NCI-H2107 (cell line): Measurements from ENCODE around the gene EPHA2.
"Not testable (repeated sequence)": the region's sequence is repeated elsewhere in the genome, so short reads cannot be mapped to it uniquely, and the experiment has no call there.

Experiments
- DNase-seq: peaks from one replicate; lab custom pipeline; 2025; lab: John Stamatoyannopoulos, UW

The EPHA2 gene

DNA sequence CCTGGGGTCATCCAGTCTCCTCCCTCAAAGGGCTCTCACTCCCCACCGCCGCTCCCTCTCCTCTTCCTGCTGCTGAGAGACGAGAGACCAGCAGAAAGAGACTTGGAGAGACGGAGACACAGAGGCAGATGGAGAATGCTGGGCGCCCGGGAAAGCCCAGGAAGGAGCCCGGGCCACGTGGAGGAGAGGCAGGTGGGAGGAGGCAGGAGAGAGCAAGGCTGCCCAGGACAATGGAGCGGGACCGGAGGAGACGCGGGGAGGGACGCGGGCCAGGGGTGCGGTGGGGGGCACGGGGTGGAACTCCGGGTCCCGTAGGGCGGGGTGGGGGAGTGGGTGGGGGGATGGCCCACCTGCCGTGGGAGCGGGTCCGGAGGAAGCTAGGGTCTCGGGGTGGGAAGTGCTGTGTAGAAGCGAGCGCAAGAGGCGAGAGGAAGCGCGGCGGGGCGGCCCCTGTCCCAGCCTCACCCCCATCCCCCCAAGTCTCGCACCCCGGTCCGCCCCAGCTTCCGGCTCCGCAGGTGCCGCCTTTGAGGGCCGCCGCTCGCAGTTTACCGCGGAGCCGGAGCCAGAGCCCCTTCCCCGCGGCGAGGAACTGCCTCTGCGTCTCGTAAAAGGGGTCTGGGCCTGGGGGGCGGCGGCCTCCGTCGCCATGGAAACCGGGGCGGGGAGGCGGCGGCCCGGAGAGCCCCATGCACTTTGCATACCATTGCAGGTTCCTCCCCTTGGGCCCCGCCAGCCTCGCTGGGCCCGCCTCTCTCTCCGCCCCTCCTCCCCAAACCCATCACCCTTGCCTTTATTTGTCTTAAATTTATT is 11.7 kb upstream of the EPHA2 start:
- DNase-seq: no peak

DNA sequence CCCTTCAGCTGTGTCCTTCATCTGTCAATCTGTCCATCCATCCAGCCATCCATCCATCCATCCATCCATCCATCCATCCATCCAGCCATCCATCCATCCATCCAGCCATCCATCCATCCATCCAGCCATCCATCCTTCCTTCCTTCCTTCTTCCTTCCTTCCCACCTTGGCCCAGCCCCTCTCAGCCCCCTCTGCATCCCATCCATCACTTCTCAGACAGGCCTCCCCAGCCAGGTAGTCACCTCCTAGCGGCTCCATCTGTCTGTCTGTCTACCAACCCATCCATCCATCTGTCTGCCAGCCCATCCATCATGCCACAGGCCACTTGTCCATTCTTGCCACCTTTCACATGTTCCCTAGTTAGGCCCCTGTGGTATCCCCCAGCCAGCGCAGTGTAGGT is 10.2 kb upstream of the EPHA2 start:
- DNase-seq: no peak

DNA sequence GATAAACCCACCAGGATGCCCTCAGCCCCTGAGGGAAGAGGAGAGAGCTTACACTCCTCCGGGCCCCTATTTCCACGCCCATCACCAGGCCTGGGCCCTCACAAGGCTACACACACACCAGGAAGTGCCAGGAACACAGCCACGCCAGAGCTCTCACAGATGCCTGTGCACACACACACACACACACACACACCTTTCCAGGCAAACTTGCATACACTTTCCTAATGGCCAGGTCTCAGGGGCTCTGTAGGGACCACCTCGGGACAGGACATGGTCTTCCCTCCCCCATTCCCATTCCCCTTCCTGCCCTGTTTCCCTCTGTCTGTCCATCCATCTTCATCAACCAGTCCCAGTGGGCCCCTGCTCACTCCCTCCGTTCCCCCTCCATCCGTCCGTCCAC is 9.7 kb upstream of the EPHA2 start:
- DNase-seq: no peak

DNA sequence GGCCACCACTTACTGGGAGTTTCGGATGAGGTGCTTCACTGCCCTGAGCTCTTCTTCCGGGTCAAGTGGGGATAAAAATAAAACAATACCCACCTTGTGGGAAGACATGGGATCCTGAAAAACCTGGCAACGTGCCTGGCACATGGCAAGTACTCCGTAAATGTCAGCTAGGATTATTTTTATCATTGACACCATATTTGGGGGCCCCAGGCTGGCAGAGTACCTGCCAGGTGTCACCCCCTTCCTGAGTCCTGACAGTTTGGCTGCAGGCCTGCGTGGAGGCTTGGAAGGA is 9.2 kb upstream of the EPHA2 start:
- no peak for DNase-seq

DNA sequence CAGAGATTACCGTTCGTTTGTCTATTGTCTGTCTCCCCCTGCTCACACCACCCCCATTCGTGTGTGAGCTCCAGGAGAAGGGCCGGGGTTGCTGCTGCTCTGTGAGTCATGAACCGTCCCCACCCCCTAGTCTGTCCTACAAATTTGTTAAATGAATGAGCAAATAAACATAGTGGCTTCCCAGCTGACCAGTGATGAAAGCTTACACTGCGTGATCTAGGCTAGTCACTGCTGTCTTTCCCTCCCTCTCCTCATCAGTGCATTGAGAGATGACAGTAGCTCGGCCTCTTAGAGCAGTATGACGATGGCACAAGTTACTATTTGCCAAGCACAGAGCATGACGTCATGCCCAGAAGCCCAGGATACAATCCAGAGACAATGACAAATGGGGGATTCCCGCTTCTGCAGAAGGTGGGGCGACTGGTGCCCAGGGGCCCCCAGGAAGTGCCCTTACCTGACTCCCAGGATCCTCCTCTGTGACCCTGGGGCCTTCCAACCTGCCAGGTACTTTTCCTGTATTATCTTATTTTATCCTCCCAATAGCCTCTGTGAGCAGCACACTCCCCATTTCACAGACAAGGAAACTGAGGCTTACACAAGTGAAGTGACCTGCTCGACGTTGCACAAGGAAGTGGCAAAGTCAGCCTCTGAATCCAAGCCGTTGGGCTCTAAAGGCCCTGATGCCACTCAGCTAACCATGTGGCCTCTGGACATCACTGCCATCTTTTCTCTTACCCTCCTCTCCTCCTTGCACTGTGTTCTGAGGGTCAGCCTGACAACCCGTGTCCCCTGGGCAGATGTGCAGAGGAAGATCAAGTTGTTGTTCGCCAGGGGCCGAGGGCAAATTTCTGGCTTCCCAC is 8.6 kb upstream of the EPHA2 start:
- DNase-seq: no peak

DNA sequence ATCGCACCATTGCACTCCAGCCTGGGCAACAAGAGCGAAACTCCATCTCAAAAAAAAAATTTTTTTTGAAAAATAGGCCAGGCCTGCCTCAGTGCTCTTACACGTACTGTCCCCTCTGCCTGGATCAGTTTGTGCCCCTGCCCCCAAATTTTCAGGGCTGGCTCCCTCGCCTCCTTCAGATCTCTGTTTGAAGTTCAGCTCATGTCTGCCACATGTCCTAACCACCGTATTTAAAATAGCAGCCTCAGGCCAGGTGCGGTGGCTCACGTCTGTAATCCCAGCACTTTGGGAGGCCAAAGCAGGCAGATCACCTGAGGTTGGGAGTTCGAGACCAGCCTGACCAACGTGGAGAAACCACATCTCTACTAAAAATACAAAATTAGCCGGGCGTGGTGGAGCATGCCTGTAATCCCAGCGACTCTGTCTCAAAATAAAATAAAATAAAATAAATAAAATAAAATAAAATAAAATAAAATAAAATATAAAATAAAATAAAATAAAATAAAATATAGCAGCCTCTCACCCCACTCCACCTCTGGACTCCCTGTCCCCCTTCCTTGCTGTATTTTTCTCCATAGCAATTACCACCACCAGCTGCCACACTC is 7.8 kb upstream of the EPHA2 start:
- DNase-seq: not testable (repeated sequence)

DNA sequence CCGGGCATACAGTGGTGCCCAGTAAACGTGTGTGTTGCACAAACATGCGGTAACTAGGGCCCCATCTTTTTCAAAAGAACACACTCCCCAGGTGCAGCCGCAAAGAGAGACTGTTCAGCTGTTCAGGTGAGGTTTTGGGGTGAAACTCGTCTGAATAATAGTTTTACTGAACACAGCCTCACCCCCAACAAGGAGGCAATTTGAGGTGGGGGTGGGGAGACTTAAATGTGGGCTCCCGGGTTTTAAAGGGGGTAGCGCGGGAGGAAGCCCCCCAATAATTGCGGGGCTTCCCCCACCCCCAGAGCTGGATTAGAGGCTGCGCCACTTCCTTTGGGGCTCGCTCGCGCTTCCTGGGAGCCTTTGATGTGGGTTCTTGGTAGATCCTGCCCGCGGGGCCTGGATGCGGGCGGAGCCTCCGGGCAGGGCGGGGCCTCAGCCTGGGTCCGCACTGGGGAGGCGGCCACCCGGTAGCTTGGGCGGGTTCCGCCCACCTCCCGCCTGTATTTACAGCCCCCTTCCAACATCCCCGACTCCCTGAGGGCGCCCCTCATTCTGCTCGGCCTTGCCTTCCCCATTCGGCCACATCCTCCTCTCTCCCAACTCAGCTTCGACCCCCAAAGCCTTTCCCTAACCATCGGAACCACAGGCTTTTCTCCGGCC is 6.4 kb upstream of the EPHA2 start:
- no peak for DNase-seq

DNA sequence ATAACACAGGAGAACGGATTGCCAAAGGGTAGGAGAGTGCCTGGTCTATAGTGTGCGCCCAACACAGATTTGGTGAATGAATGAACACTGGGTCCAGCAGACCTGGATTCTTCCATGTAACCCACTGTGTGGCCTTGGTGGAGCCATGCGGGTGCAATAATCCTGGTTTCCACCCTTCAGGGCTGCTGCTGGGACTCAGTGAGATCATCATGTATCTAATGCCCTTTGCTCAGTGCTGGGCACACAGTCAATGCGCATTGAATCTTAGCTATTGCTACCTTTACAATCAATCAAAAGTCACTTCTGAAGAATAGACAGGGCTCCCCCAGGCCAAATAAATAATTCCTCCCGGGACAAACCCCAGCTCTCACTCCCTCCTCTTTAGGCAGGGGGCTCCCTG is 5.8 kb upstream of the EPHA2 start:
- DNase-seq: no peak

DNA sequence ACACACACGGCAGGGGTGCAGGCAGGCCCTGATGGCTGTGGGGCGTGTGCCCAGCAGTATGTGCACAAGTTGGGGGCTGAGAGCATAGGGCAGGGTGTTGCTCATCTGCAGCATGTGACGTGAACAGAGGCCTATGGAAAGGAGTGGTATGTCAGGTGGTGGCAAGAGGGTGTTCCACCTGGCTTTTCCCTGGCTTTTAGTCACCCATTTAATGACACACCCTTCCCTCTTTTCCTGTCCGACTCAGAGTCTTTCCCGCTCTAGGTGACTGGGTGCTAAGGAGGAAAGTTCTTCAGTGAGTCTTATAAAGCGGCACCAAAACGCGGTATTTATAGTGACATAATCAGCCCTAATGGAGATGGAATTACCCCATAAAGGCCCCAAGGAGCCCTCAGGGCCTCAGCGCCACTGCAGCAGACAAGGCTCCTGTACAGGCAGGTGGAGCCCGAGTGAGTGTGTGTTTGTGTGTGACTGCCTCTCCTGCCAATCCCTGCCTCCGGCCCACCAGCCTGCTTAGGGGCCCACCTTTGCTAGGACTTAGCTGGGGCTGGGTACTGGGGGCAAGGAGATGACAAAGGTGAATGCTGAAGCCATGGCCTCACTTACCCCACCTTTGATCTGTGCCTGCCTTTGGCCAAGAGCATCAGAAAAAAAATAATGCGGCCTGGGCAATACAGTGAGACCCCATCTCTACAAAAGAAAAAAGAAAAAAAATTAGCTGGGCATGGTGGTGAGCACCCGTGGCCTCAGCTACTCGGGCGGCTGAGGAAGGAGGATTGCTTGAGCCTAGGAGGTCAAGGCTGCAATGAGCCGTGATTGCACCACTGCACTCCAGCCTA is 3.3 kb upstream of the EPHA2 start:
- no peak for DNase-seq

DNA sequence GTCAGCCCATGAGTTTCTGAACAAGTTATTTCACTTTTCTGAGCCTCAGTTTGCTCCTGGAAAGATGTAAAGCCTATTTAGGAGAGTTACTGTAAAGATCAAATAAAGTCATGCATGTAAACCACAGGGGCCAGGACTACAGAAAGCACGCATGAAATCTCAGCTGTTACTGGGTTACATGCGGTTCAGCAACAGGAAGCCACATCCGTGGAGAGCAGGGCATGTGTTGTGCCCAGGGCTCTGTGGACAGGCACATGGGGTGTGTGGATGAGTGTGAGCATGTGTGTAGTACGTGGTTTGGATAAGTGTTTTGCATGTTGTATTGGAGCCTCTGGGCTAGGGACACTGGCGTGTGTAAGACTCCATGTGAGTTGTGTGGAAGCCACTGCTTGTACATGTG is 2.2 kb upstream of the EPHA2 start:
- no peak for DNase-seq

DNA sequence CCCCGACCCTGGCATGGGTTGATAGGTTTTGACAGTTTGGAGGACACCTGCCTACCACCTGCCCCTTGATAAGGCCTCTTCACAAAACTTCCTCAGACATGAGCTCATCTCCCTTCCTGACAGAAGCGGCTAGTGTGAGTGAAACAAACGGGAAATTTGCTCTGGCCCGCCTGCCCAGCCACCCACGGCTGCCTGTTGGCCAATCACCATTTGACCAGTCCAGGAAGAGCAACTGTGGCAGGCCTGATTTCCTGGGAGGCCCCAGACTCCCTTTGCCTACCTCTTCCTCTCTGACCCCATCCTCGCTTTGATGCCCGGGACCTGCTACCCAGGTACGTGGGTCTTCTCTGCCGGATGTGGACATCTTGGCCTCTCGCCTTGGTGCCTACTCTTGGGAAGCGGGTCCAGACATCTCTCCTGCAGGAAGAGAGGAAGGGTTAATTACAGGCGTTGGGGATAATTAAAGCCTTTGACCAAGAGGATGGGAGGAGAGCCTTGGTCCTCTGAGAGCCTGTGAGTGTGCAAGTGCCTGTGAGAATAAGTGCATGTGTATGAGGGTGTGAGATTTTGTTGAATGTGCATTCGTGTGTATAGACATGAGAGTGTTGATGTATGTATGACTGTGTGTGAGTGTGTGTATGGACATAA is 1.1 kb upstream of the EPHA2 start:
- DNase-seq: no peak

DNA sequence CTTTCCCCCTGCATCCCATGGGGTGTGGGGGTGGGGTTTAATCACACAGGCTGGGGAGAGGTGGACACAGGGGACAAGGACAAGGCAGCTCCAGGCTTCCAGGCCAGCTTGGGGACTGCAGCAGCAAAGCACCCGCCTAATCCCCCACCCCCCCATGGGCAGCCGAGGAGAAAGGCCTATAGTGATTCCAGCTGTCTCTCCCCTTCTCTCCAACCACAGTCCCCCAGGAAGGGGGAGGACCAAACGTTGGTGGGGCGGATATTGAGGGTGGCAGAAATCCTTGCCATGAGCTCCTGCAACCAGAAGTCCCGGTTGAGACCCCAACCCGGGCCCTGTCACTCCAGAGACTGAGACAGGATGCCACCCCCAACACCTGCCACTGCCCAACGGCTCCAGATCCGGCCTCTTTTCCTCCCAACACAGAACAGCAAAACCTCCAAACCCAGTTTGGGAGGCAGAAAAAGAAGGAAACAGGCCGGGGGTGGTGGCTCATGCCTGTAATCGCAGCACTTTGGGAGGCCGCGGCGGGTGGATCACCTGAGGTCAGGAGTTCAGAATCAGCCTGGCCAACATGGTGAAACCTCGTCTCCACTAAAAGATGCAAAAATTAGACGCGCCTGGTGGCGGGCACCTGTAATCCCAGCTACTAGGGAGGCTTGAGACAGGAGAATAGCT is 1.7 kb downstream of the EPHA2 start:
- DNase-seq: no peak

DNA sequence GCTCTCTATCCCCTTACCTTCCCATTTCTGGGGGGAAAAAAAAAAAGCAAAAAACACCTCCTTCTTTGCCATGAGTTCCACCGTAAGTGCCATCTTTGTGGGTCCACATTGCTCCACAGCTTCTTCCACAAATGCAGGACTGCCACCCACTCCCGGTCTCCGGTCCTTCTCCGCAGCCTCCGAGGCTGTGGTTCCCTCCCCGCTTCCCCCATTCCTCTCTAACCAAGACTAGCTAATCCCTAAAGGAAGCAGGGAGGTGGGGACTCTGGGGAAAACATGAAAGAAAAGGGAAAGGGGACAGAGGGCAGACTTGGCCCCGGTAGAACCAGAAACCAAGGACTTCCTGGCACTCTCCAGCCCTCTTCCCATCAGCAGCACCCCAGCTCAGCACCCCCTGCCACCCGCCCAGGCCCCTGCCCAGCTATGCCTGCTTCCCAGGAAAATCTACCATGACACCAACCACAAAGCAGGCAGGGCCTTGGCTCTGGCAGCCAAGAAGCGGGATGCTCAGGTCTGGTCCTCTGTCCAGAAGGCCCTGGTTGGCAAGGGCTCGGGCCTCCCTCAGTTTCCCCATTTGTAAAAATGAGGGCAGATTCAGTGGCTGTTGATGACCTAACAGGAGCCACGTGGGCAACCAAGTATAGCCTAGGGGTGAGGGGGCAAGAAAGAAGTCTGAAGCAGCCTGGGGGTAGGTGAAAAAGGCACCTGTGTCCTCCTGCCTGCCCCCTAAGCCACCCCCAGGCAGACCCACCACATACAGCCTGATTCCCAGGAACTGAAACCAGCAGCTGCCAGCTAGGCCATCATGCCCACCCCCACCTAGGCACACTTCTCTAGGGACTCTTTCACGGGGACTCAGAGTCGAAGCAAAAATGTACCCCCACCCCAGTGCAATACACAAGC is 2.5 kb downstream of the EPHA2 start:
- no peak for DNase-seq

DNA sequence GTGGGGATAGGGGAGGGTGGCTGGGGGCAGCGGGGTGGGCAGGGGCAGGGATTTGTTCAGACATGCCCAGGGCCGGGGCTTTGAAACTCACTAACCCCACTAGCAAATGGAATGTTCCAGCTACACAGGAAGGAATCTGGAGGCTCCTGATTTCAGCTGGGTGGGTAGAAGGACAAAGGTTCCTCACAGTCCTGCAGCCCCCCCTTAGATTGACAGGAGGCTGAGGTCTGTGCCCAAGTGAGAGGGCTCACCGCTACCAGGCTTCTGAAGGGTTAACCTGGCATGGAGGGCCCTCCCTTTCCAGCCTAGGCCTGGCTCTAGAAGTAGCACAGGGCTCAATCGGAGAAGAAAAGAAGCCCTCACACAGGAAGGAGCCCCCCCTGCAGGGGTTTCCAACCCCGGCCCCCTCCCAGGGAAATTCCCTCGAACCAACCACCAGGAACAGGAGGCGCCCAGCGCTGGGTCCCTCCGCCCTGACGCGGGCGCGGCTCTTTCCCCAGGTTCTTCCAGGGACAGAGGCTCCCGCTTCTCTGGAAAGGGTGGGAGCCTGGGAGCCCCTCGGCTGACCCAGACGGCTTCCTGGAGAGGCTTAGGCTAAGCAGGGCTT is 3.3 kb downstream of the EPHA2 start:
- no peak for DNase-seq

DNA sequence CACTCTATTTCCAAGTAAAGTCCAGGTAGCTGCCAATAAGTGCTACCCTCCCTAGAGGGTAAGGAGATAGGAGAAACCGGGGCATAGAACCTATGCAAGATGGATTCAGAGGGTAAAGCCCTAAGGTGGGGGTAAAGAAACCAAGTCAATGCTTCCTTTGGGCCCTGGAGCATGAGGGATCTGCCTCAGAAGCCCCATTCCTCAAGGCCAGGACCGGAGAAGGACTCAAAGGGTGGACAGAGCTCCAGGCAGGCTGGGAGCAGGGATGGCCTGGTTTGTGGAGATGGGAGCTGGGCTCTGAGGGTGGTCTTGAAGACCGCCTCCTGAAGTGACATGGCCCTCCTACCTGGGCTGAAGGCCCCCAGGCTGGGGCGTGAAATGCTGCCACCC is 3.9 kb downstream of the EPHA2 start:
- no peak for DNase-seq

DNA sequence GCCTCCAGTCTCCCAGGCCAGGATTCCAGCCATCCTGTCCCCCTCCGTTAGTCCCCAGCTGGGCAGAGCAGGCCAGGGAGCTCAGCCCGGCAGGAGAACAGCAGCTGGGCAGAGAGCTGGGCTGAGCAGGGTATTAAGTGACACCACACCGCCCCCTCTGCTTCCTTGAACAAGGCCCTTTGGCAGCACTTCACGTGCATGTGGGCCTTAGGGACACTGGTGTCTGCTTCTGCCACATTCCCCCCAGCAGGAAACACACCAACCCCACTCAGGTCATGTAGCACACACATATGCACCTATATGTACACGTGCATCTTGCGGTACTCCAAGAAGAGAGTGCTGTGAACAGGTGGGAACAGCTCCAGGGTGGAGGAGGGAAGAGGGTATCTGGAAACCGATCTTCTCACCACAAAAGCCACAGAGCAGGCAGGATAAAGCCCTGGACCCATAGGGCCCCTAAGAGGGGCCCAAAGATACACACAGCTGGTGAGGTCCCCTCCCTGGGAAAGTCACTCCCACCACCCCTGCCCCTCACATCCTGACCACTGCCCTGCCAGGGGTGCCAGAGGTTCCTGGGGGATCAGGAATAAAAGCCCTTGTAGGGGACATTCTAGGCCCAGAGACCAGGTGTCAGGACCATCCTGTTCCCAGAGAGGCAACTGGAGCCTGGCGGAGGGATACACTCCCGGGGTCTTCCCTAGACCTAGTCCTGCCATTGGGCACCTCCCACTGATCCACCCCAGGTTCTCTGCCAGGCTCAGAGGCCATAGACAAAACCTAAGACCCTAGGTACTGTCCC is 4.5 kb downstream of the EPHA2 start:
- no peak for DNase-seq

DNA sequence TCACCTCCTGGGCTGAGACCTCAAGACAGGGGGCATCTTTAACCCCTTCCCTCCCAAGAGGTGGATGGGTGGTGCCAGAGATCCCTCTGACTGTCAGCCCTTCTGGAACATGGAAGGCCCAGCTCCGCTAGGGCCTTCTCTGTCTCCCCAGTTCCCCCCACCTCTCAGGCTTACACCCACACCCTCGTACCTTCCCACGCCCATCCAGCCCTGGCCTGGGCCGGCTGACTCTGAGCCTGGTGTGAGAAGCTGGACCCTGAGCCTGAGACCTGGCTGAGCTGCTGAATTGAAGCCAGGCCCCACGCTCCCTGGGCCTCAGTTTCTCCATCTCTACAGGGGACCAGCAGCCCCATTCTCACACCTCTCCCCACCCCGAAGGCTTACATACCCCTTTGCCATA is 5.4 kb downstream of the EPHA2 start:
- DNase-seq: no peak
